Lower lobe of right lung (tissue), 2 donors: ENCODE data around the gene RAD51B. TPM values are rescaled to one million over a fixed set of nuclear protein-coding genes. Genes with fewer than 3 reads are reported as not detected.

Experiments used
- ATAC-seq, 2 donors: fragments of 200-7000 bp; cut with Tn5 transposase; one replicate each; pipeline ENCODE4 v1.9.1; 2020 to 2022; ENCODE audit warnings: mild to moderate bottlenecking in 2 of 2, moderate library complexity in 2 of 2
- DNase-seq: peaks from one replicate; pipeline ENCODE4 v3.0.0-alpha.2; 2020
- H3K27ac ChIP-seq: fragments of 200-600 bp; one replicate; pipeline ENCODE4 v1.8.0; 2022
- H3K27me3 ChIP-seq: fragments of 200-600 bp; one replicate; pipeline ENCODE4 v1.8.0; 2022; ENCODE audit warnings: low read depth
- H3K36me3 ChIP-seq: fragments of 200-600 bp; one replicate; pipeline ENCODE4 v1.8.0; 2022; ENCODE audit warnings: mild to moderate bottlenecking
- H3K4me1 ChIP-seq: fragments of 200-600 bp; one replicate; pipeline ENCODE4 v1.8.0; 2022
- H3K4me3 ChIP-seq: fragments of 200-600 bp; one replicate; pipeline ENCODE4 v1.8.0; 2022; ENCODE audit warnings: mild to moderate bottlenecking
- H3K9me3 ChIP-seq: fragments of 200-600 bp; one replicate; pipeline ENCODE4 v1.8.0; 2022
- intact Hi-C: fragments of 100-400 bp; cut with DNase I; formaldehyde crosslinking; loops from one replicate; pipeline ENCODE4 v1.11.0; 2022
- total RNA-seq: library from RNA; stranded (reverse); fragmentation: NEBNext Ultra II Directional; extraction: Animal tissue kit (Norgen Biotek cat#: 25700); gene quantifications from one replicate; pipeline ENCODE4 v1.2.1, GENCODE V29; 2021
- TF ChIP-seq, protein P1 (sequence below): fragments of 200-600 bp; IDR thresholded peaks from one replicate; pipeline ENCODE4 v1.8.0; 2022; ENCODE audit warnings: antibody characterized with exemption, mild to moderate bottlenecking
- donor health status: DM: no; HTN: yes; CAD: no; lungs with severe emphysema.

Gene RAD51B
- total RNA-seq, 1 donor from 2014 or later, result 22.2 TPM

DNA sequence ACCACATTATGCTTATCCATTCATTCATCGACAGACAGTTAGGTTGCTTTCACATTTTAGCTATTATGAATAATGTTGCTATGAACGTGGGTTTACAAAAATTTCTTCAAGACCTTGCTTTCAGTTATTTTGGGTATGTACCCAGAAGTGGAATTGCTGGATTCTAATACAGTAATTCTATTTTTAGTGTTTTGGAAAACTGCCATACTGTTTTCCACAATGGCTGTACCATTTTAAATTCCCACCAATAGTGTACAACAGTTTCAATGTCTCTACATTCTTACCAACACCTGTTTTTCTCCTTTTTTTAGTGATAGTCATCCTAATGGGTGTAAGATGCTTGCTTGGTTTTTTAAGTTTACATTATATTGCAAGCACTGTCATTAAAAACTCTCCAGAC, 825.8 kb downstream of the RAD51B start:
- TF ChIP-seq, protein P1, sequence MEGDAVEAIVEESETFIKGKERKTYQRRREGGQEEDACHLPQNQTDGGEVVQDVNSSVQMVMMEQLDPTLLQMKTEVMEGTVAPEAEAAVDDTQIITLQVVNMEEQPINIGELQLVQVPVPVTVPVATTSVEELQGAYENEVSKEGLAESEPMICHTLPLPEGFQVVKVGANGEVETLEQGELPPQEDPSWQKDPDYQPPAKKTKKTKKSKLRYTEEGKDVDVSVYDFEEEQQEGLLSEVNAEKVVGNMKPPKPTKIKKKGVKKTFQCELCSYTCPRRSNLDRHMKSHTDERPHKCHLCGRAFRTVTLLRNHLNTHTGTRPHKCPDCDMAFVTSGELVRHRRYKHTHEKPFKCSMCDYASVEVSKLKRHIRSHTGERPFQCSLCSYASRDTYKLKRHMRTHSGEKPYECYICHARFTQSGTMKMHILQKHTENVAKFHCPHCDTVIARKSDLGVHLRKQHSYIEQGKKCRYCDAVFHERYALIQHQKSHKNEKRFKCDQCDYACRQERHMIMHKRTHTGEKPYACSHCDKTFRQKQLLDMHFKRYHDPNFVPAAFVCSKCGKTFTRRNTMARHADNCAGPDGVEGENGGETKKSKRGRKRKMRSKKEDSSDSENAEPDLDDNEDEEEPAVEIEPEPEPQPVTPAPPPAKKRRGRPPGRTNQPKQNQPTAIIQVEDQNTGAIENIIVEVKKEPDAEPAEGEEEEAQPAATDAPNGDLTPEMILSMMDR, result no peak
- intact Hi-C loops, result no loop called here

DNA sequence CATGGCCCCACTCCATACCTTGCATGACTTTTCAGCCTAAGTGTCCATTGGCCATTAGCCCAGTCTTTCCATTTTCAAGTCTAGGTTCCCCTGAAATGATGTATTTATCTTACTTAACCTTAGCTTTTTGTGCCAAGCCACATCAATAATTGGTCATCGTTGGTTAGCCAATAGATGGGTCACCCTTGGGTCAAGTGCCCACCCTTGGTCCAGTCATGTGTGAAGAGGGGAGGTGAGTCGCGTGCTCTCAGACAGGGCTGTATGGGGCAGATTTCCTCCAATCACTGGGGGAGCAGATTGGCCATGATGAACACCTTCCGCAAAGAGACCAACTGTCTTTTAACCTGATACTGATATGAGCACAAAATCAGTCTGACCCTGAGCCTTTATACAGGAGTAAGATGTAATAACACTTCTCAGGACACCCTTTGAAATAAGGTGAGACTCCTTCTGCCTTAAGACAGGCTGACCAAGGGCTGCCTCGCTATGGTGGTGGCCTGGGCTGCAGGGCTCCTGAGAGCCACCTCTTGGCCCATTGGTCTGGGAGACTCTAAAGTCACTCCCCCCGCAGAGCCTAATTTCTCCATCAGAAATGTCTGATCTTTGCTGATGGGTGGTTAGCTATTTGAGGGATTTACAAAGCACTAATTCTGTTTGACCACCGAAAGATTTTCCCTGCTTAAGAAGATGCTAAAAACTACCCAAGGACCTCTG, 830.1 kb downstream of the RAD51B start:
- intact Hi-C loops, result no loop called here
- Histone ChIP-seq H3K27me3 (no peaks in the 10 kb centered on the region), H3K9me3 (no peaks in the 10 kb centered on the region), H3K27ac (no peak overlapping the region), H3K4me1 (peaks cover 23% of the 10 kb centered on the region), H3K4me3 (no peak overlapping the region), H3K36me3 (no peaks in the 10 kb centered on the region)
- TF ChIP-seq, protein P1, result no peak
- ATAC-seq (no peak), DNase-seq (no peak)

More for the DNA sequence above, 825.8 kb downstream of the RAD51B start:
- DNase-seq, result no peak
- no peak overlapping the region for H3K4me3 ChIP-seq
- no peaks in the 10 kb centered on the region for H3K27me3 ChIP-seq
- no peak overlapping the region for H3K27ac ChIP-seq
- H3K9me3 ChIP-seq, result peaks cover 7% of the 10 kb centered on the region
- ATAC-seq, result no peak
- H3K4me1 ChIP-seq, result peaks cover 9% of the 10 kb centered on the region
- no peaks in the 10 kb centered on the region for H3K36me3 ChIP-seq

DNA sequence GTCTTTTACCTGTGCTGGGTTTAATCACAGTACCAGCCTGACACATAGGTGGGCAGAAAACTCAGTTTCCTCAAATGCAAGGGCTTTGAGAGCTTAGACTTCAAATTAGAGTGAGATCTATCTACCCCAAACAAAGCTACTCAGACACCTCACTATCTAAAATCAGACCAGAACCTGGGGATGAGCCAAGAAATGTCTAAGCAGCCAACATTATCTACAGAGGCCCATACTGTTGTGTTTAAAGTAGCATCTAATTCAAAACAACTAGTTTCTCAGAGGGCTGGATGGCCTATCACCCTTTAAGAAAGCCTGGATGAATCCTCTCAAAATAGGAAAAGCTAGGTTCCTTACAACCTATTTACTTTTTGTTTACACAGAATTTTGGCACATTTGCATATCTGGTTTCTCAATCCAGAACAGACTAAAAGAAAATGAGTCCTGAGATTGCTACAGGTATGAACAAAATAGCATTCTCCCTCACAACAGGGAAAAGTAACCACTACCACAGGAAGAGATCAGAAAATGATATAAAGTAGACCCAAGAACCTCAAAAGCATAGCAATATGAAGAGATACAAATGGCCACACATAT, 830.9 kb downstream of the RAD51B start:
- H3K36me3 ChIP-seq, result no peaks in the 10 kb centered on the region
- H3K4me3 ChIP-seq, result no peak overlapping the region
- peaks cover 23% of the 10 kb centered on the region for H3K4me1 ChIP-seq
- H3K27me3 ChIP-seq, result no peaks in the 10 kb centered on the region
- DNase-seq (no peak), ATAC-seq (no peak)
- intact Hi-C loops, result no loop called here
- TF ChIP-seq, protein P1, result no peak
- peak overlapping the region; percentile 3 for H3K27ac ChIP-seq
- no peaks in the 10 kb centered on the region for H3K9me3 ChIP-seq

DNA sequence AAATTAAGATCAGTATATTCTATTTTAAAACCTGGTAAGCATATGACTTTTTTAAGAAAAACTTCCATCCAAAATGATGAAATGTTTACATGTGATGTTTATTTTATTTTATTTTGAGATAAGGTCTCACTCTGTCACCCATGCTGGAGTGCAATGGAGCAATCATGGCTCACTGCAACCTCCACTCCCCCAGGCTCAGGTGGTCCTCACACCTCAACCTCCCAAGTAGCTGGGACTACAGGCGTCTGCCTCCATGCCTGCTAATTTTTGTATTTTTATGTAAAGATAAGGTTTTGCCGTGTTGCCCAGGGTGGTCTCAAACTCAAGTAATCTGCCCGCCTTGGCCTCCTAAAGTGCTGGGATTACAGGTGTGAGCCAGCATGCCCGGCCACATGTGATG, 831.5 kb downstream of the RAD51B start:
- TF ChIP-seq, protein P1, result no peak
- H3K27me3 ChIP-seq, result no peaks in the 10 kb centered on the region
- no peak overlapping the region for H3K4me3 ChIP-seq
- no peaks in the 10 kb centered on the region for H3K36me3 ChIP-seq
- no peak overlapping the region for H3K27ac ChIP-seq
- no peak for ATAC-seq
- no peaks in the 10 kb centered on the region for H3K9me3 ChIP-seq
- H3K4me1 ChIP-seq, result peaks cover 22% of the 10 kb centered on the region
- DNase-seq, result no peak
- intact Hi-C loops, result no loop called here

DNA sequence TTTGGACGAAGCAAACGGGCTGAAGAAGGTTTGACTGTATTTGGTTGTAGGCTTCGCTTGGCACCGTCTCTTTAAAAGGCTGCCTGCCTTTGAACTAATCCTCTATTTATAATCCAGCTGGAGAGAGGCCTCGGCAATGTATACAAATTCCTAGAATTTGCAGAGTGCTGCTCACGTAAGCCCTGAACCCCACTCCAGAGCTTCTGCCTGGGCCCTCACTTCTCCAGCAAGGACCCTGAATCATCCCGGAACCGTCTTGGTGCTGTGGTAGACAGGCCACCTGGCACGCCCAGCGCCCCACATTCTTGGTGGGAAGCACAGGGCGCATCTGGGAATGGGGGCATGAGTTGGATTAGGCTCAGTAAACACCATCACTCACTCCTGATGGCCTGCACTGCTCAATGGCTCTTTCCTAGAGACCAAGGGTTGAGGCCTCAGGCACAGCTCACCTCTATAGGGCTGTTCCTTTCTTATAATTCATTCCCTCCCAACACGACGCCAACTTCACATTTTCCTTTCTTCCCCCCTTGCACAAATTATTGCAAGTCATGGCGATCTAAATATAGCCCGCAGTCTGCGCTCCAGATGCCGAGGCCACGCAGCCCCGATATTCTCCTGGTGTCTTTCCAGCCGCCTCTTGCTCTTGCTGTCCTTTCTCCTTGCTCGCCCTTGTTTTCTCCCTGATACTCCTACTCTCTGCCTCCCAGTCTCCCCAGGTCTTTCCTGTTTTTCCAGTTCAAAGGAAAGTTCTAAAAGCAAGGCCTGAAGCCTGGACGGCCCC, 832.3 kb downstream of the RAD51B start:
- ATAC-seq (peak in 1 of 2 donors; percentile 11), DNase-seq (no peak)

More for the DNA sequence above, 832.3 kb downstream of the RAD51B start:
- Histone ChIP-seq H3K4me1 (peaks cover 22% of the 10 kb centered on the region), H3K27ac (no peak overlapping the region), H3K4me3 (no peak overlapping the region), H3K36me3 (no peaks in the 10 kb centered on the region), H3K27me3 (no peaks in the 10 kb centered on the region), H3K9me3 (no peaks in the 10 kb centered on the region)
- intact Hi-C loops, result no loop called here
- TF ChIP-seq, protein P1, result no peak
